ENCODE measurements around the gene RTF2.

GRCh38 chr20:56431471-56431870, 37.0 kb upstream of the RTF2 start:
- TF ChIP-seq CEBPB (IDR thresholded peaks at IDR 0.05) (no peak), POLR2A (IDR thresholded peaks at IDR 0.05; ENCODE audit: low read length) (no peak), CTCF (IDR thresholded peaks at IDR 0.05) (no peak), EP300 (IDR thresholded peaks at IDR 0.05) (no peak), MAZ (IDR thresholded peaks at IDR 0.05; ENCODE audit: borderline replicate concordance, low read depth, low read length) (no peak)

All from A549 (cell line).